ENCODE data around the gene FAM24B.

FAM24B gene

DNA sequence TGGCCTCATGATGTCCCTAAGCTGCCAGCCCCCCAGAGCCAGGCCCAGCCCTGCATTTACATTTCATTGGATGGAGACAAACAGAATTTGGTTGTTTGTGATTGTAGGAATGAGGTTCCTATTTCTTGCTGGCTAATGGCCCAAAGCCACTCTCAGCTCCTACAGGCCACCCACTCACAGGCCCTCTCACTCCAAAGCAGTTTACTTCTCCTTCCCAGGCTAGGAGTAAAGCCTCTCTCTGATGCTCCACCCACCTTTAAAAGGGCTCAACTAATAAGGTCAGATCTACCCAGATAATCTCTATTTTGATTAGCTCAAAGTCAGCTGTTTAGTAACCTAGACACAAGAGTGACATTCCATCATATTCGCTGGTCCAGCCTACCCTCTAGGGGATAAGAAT is 22.5 kb downstream of the FAM24B start:
- no peak for DNase-seq

GRCh38 chr10:122855745-122856144 is 23.6 kb downstream of the FAM24B start:
- no peak for DNase-seq

DNA sequence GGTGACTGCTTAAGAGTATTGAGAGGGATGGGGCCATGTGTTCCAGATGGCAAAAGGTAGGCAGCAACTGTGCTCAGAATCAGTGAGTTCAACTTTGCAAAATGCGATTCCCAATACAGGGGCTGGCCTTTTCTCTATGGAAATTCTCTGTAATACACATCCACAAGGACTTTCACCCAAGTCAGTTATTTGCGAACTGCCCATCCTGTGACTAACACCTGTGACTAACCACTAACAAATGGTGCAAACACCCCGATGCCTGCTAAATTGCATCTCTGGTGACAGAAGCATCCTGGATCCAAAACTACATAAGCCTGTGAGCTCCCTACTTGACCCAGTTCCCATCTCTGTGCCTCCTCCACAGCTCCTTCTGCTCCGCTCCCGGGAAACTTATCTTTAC is 24.7 kb downstream of the FAM24B start:
- no peak for DNase-seq

DNA sequence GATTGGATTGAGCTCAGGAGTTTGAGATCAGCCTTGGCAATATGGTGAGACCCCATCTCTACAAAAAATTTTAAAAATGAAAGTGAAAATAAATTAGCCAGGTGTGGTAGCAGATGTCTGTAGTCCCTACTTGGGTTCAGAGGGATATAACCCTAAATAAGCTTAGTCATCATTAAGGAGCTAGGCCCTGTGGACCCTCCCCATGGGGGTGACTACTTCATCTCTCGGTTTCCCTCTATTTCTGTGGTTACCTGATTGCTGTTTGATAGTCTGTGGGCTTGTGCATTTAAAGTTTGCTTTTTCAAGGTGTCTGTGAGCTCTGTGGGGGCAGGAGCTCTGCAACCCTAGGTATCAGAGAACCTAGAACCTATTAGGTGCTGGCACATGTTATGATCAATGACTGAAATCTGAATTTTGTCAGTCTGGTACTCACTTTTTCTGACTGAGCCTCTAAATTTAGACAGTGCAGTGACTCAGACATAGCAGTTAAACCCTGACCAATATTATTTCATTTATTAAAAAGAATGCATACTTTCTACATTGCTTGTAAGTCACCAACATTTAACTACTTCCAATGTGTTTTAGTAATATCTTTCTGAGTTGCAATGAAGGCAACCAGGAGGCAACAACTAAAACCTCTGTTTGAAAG is 25.6 kb downstream of the FAM24B start:
- DNase-seq = no peak

- DNase-seq = no peak
Observed at GRCh38 chr10:122852261-122852660, 27.1 kb downstream of the FAM24B start.

DNA sequence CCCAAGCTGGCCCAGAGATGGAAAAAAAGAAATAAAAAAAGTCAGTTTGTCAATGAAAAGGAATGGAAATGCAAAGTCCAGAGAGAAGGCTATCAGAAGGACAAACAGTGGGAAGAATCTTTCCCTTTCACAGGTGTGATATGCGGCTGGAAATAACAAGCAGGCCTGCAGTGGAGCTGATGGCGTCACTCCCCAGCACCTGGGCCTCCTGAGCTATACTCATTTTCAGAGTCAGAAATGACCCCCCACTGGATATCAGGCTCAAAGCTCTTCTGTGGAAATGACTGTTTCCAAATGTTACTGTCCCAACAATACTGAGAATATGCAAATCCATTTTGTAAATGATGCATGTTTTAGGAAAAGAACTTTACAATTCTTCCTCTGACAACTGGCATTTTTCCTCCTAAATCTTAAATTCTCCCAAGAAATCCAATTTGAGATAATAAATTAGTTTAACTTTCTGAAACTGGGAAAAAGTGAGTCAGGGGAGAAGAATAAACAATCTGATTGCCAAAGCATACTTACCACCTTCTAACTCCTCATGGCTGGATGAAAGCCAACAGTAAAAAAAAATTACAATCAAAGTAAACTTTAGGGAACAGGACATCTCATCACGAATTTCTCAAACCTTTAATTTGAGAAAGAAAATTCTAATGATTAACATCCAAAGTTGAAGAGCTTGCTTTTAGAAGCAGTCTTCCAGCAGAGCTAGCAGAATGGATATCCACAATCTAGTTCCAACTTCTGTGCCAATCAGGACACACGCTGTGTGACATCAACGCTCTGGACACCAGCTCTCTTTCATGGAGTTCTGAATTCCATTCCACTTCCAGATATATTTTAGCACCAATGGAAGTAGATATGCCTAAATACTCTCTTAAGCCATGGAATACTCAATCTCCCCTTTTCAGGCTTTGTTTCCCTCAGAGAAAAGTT is 28.4 kb downstream of the FAM24B start:
- no peak for DNase-seq

GRCh38 chr10:122849900-122850605 is 29.3 kb downstream of the FAM24B start:
- DNase-seq = no peak

DNA sequence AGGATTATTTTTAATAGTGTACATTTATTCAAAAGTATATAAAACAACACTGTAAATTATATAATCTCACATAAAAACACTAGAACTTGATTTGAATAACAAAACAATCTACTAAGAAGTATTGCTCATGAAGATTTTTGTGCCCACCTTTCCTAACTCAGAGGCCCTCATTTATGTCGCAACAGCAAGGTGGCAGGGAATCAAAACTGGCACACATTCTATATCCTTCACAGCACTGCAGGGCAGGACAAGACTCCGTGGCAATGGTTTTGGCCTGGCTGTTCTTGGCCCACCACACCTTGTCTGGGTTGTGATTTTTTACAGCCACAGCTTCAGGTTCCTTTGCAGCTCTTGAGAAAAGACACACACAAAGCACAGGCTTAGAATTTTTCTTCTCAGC is 30.3 kb downstream of the FAM24B start:
- DNase-seq = no peak

GRCh38 chr10:122847782-122848604 is 31.4 kb downstream of the FAM24B start:
- no peak for DNase-seq

DNA sequence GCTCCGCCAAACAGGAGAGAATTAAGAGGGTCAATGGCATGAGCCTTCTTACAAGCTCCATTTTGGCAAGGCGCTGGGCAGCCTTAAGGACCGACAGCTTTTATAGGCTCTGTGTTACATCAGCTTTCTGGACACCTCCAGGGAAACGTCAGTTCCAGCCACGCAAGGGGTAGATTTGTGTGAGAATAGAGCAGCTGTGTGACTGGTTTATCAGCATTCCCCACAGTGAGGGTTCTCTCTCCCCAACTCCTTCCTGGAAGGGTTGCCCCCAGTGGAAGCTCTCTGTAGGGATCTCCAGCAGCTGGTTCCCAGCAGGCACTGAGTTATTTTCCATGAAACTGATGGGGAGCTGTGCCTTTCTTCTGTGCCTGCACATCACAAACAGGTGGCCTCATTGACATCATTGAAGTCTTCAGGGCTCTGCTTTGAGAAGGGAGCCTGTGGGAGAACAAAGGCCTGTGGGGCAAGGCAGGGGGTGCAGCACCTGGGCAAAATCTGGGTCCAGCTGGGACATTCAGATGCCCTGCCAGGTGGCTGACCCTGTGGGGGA is 33.5 kb downstream of the FAM24B start, which contains the start of gene CUZD1:
CUZD1 (minus strand) TSS at position 75 of the 550 bp plus-strand sequence; CDS start at position 61, 14 bp downstream.
- no peak for DNase-seq

- DNase-seq = no peak
Observed at GRCh38 chr10:122844146-122844545, 35.2 kb downstream of the FAM24B start.

DNA sequence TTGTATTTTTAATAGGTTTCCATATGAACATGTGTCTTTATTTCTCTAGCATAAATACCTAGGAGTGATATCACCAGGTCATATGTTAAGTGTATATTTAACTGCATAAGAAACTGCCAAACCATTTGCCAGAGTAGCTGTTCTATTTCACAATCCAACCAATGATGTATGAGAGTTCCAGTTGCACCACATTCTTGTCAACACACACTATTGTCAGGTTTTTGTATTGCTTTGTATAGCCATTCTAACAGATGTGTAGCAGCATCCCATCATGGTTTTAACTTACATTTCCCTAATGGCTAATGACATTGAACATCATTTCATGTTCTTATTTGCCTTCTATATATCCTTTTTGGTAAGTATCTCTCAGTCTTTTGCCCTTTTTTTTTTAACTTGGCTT is 37.8 kb downstream of the FAM24B start:
- no peak for DNase-seq

DNA sequence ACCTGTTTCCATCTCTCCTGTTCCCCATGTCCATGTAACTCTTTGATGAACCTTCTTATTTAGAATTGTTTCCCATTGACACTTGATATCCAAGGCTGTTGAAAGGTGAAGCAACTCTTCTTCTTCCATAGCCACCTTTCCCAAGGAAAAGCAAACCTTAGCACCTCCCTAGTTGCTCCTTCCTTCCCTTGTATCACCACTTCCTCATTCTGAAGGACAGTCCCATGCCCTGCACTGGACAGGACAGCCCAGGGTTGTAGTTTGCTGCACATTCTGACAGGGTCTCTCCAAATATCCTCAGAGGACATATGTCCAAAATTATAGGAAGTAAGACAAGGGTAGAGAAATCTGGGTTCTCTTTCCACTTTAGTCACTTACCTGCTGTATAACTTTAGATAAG is 39.9 kb downstream of the FAM24B start:
- DNase-seq = no peak

- no peak for DNase-seq
Observed at GRCh38 chr10:122838880-122839279, 40.5 kb downstream of the FAM24B start.

DNA sequence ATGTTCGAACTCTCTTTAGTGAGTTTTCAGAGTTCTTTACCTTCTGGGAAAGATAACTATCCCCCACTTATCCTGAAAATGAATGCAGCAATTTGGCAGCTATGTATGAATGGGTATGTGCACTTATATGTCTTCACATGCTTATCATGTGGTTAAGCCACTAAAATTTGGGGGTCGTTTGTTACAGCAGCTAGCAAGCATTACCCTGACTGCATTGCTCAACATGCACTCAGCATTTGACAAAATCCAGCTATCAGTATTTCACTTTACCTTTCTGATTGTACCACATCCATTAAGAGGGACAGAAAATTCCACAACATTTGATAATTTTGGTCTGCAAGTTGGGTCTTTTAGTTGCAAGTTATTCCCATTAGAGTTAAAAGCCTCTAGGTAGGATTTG is 43.5 kb downstream of the FAM24B start:
- DNase-seq = no peak

DNA sequence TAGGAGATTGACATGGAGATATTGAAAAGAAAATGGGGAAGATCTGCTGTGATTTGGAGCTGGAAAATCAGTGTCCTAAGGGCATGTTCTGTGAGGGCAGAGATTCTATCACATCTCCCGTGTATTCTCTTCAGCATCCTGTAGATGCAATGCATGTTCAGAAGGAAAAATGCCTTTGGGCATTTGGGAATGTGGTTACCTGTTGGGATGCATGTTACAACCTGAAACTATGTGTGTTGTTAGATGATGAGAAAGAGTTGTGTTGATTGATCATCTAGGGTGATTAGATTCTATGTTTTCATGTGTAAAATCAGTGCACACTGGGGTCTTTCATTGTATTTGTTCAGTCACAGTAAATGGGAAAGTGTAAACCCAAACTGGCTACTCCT is 48.4 kb downstream of the FAM24B start:
- no peak for DNase-seq

GRCh38 chr10:122830273-122830964 is 49.0 kb downstream of the FAM24B start:
- no peak for DNase-seq

GRCh38 chr10:122829454-122829853 is 49.9 kb downstream of the FAM24B start:
- no peak for DNase-seq

DNA sequence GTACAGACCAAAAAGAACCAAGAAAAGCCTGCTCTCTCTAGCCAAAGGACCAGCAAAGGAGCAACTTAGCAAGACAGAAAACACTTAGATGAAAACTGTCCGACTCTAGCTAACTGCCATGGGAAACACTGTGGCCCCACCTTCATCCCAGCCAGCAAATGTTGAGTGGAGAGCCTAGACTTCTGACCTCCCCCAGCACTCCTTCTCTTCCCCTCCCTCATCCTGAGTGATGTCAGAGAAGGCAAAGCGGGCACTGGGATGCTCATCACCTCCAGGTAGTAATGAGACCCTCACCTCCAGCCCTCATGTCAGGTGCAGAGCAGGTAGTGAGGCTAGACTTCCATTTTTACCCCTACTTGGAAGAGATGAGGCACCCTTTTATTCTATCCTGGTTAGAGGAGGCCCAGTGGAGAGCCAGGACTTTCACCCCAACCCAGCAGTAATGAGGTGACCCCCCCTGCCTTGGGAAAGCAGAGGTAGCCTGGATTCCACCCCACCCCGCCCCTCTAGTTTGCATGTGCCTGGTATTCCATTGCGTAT is 50.6 kb downstream of the FAM24B start:
- no peak for DNase-seq

DNA sequence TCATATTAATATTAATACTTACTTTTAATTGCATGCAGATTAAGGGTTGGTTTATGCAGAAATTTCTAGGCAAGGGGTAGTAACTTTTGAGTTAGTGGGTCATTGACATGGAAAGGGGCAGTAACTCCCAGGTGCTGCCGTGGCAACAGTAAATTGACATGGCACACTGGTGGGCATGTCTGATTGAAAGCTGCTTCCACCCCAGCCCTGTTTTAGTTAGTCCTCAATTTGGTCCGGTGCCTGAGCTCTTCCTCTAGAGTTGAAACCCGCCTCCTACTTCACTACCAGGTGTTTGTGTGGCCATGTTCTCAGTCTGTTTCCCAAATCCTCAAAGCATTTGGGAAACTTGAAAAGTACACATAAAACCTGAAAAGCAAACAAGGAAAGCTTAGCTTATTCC is 52.1 kb downstream of the FAM24B start:
- DNase-seq = no peak

DNA sequence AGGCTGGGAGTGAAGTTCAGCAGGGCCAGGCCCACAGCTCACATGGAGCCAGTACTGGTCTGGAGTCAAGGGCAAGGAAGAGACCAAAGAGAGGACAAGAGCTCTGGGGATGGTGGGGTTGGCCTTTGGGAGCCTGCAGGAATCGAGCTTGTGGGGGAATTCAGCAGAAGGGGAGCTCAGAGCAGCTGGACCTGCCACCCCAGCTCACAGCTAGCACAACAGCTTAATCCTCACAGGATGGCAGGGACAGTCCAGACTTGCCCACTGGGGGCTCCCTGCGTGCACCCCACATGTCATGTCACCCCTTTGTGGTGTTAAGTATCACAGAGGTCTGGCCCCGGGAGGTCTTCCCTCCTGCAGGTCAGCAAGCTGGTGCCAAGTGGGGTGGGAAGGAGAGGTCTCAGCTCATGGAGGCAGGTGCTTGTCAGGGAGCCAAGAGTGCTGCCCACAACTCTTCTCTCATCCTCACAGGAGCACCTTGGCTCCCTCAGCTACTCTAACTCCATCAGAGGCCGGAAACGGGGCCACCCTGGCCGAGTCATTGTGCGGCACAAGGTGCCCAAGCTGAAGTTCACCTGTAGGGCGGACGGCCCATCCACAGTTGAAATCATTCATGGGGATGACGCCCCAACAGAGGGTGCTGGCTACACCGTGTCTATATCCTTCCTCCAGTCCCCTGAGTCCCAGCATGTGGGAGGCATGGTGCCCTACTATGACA is 56.2 kb downstream of the FAM24B start:
- no peak for DNase-seq
